ENCODE results near the gene FMN1.

Gene FMN1

DNA sequence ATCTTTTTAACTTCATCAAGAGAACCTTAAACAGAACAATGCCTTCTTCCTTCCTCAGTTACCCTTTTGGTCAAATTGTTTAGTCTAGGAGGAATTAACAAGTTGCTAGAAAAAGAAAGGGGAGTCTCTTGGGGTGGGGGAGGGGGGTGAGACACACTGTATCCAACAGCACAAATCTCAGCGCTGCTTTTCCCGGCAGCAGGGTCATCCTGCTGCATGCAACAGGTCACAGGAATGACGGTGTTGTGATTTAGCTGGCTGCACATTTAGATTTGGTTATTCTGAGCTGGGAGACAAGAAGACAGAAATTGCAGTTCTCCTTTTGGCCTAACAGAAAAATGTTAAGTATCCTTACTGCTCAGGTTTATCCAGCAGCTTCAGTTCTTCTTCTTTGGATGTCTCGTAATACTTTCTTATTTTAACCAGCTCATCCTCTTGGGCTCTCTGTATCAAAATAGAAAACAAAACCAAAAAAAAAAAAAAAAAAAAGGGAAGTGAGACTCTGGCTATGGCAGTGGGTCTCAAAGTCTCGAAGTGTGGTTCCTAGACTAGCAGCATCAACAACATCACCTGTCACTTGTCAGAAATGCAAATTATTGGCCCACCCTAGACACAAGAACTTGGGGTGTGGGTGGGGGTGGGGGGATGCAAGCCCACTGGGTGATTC, 286.2 kb downstream of the FMN1 start:
- no peak overlapping the region for H3K27ac ChIP-seq
- no peaks in the 10 kb centered on the region for H3K36me3 ChIP-seq
- TF ChIP-seq, protein P1, sequence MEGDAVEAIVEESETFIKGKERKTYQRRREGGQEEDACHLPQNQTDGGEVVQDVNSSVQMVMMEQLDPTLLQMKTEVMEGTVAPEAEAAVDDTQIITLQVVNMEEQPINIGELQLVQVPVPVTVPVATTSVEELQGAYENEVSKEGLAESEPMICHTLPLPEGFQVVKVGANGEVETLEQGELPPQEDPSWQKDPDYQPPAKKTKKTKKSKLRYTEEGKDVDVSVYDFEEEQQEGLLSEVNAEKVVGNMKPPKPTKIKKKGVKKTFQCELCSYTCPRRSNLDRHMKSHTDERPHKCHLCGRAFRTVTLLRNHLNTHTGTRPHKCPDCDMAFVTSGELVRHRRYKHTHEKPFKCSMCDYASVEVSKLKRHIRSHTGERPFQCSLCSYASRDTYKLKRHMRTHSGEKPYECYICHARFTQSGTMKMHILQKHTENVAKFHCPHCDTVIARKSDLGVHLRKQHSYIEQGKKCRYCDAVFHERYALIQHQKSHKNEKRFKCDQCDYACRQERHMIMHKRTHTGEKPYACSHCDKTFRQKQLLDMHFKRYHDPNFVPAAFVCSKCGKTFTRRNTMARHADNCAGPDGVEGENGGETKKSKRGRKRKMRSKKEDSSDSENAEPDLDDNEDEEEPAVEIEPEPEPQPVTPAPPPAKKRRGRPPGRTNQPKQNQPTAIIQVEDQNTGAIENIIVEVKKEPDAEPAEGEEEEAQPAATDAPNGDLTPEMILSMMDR (IDR thresholded peaks at IDR 0.05): no peak
- H3K9me3 ChIP-seq: no peaks in the 10 kb centered on the region
- H3K4me1 ChIP-seq (ENCODE audit: control insufficient read depth in 1 of 2, insufficient read depth in 1 of 2, low read depth in 1 of 2, low read length in 1 of 2): no peaks in the 10 kb centered on the region
- no peak overlapping the region for H3K4me3 ChIP-seq (ENCODE audit: low read depth in 1 of 2, low read length in 1 of 2)
- H3K27me3 ChIP-seq: peaks cover 8% of the 10 kb centered on the region

DNA sequence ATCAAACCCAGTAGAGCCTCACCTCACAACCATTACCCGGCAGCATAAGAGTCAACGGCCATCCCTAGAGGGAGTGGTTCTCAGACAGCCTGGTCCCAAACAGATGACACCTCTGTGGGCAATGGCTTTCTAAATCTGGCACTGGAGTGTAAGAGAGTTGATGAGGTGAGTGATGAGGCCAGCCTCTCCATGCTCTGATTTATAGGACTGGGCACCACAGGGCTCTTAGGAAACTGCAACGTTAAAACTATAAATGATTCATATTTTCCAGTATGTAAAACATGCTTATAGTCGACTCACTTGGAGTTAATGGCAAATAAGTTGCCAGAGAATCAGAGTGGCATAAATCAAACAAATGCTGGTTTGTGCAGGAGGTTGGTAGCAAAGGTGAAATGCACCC, 289.0 kb downstream of the FMN1 start:
- Histone ChIP-seq H3K4me1 (ENCODE audit: control insufficient read depth in 1 of 2, insufficient read depth in 1 of 2, low read depth in 1 of 2, low read length in 1 of 2) (no peaks in the 10 kb centered on the region), H3K27ac (no peak overlapping the region), H3K4me3 (ENCODE audit: low read depth in 1 of 2, low read length in 1 of 2) (no peak overlapping the region), H3K36me3 (no peaks in the 10 kb centered on the region), H3K9me3 (no peaks in the 10 kb centered on the region), H3K27me3 (no peaks in the 10 kb centered on the region)
- TF ChIP-seq, protein P1 (IDR thresholded peaks at IDR 0.05): no peak

DNA sequence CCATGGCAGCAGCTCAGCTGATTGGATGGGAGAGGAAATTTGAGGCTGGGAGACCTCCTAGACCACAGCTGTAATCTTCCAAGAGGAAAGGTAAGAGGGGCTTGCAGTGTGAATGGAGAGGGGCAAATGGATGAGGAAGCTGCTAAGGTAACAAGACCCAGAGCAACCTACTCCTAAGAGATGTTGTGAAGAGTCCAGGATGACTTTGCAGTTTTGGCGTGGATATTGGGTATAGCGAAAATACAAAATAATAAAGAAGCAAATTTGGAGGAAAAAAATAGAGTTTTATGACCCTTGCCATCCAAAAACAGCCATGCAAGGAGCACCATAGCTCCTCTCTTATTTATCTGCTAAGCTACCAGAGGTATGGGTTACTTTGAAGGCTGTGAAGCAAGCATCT, 290.1 kb downstream of the FMN1 start:
- Histone ChIP-seq H3K9me3 (no peaks in the 10 kb centered on the region), H3K36me3 (no peaks in the 10 kb centered on the region), H3K27ac (no peak overlapping the region), H3K4me1 (ENCODE audit: control insufficient read depth in 1 of 2, insufficient read depth in 1 of 2, low read depth in 1 of 2, low read length in 1 of 2) (no peaks in the 10 kb centered on the region), H3K27me3 (no peaks in the 10 kb centered on the region), H3K4me3 (ENCODE audit: low read depth in 1 of 2, low read length in 1 of 2) (no peak overlapping the region)
- TF ChIP-seq, protein P1 (IDR thresholded peaks at IDR 0.05): no peak

DNA sequence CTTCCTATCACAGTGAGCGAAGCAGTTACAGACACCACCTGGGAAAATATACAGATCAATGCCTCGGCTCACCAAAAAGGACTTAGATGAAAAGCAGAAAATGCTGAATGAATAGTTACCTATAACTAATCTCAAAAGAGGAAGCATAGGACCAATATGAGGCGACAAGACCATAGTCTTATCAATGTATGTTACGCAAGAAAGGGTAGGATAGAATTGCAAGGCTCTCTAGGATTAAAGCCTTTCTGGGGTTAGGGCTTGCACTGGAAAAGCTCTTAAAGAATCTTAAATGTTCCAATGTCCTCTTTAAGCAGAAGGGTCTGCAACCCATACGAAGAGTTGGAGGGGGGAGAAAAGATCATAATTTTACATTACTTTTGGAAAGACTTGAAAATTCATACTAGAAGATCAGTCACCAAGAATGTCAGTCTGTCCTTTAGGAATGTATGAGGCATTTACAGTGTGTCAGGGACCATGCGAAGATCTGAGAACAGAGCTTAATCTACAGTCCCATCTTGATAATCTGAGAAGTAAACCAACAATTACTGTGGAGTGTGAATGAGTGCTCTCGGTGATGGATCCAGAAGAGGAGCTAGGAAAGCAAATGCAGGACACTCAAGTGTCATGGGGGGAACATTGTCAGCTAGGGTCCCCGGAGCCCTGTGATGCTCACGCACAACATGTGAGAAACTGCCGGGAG, 290.8 kb downstream of the FMN1 start:
- Histone ChIP-seq H3K9me3 (no peaks in the 10 kb centered on the region), H3K27me3 (no peaks in the 10 kb centered on the region), H3K4me1 (ENCODE audit: control insufficient read depth in 1 of 2, insufficient read depth in 1 of 2, low read depth in 1 of 2, low read length in 1 of 2) (no peaks in the 10 kb centered on the region), H3K27ac (no peak overlapping the region), H3K36me3 (no peaks in the 10 kb centered on the region), H3K4me3 (ENCODE audit: low read depth in 1 of 2, low read length in 1 of 2) (no peak overlapping the region)
- TF ChIP-seq, protein P1 (IDR thresholded peaks at IDR 0.05): no peak

DNA sequence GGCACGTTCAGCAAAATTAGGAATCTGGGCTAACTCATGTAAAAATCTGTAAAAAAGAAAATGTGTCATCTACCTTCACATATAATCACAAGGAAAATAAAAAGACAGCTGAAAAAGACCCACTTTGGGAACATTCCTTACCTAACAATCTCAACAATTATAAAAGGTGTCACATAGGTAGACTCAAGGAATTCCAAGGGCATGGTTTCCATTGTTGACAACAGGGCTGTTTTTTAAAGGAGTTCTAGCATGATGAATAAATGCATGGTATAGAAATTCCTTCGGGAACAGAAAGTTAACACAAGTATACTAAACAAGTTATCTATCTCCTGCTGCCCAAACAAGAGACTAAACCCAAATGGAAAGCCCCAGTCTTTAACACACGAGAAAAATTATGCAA, 292.5 kb downstream of the FMN1 start:
- TF ChIP-seq, protein P1 (IDR thresholded peaks at IDR 0.05): no peak
- Histone ChIP-seq H3K27ac (no peak overlapping the region), H3K27me3 (no peaks in the 10 kb centered on the region), H3K4me1 (ENCODE audit: control insufficient read depth in 1 of 2, insufficient read depth in 1 of 2, low read depth in 1 of 2, low read length in 1 of 2) (no peaks in the 10 kb centered on the region), H3K36me3 (no peaks in the 10 kb centered on the region), H3K4me3 (ENCODE audit: low read depth in 1 of 2, low read length in 1 of 2) (no peak overlapping the region), H3K9me3 (no peaks in the 10 kb centered on the region)
